Neutrophil (primary cell): Measurements from ENCODE around the gene LNP1.

Experiments used
- H3K27ac ChIP-seq: fragments of 200-600 bp; sonication (generic); 2 replicates; pipeline ENCODE4 v1.5.1; 2016; ENCODE audit warnings: mild to moderate bottlenecking, moderate library complexity
- H3K27me3 ChIP-seq: fragments of 200-600 bp; sonication (generic); 2 replicates; pipeline ENCODE4 v1.6.0; 2016; ENCODE audit warnings: mild to moderate bottlenecking
- H3K36me3 ChIP-seq: fragments of 200-600 bp; sonication (generic); 2 replicates; pipeline ENCODE4 v1.5.1; 2017
- H3K4me1 ChIP-seq, 2 experiments: fragments of 200-600 bp in 1 of 2; sonication (generic) in 1 of 2; 1 replicate in 1 of 2; 2 replicates in 1 of 2; pipeline versions ENCODE4 v1.5.1 to v1.6.1; 2013 to 2016; ENCODE audit warnings: low read depth in 1 of 2, low read length in 1 of 2, mild to moderate bottlenecking in 1 of 2, moderate library complexity in 1 of 2; ENCODE audit not compliant: control insufficient read depth in 1 of 2, insufficient read depth in 1 of 2
- H3K4me3 ChIP-seq, 2 experiments: fragments of 200-600 bp in 1 of 2; sonication (generic) in 1 of 2; 1 replicate in 1 of 2; 2 replicates in 1 of 2; pipeline ENCODE4 v1.5.1; 2013 to 2016; ENCODE audit warnings: low read depth in 1 of 2, low read length in 1 of 2, mild to moderate bottlenecking in 1 of 2, moderate library complexity in 1 of 2
- H3K9me3 ChIP-seq: fragments of 200-600 bp; sonication (generic); 2 replicates; pipeline ENCODE4 v1.5.1; 2016
- TF ChIP-seq, protein P1 (sequence below): fragments of 200-600 bp; sonication (generic); IDR thresholded peaks from 2 replicates; pipeline ENCODE4 v1.5.1; 2016; ENCODE audit warnings: antibody characterized with exemption

The LNP1 gene

DNA sequence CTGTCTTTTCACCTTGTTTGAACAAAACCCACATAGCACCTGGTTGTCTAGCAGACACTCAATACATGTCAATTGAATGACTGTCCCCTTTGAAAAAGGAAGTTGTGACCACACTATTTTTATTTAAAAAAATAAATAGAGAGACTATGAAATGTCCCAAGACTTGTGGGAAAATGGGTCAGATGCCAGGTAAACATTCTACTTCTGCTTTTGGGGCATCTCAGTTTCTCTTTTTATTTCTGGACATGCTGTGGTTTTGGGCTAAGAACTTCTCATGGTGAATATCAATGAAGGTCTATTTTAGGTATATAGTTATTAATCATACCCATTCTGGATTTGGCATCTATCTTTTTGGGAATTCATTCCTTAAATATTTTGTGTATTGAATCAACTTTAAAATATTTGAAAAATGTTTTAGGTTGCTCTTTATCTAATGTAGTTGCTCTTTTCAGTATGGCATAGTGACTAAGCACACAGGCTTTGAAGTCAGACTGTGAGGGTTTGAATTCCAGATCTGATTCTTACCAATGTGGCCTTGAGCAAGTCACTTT, 95.4 kb downstream of the LNP1 start:
- no peaks in the 10 kb centered on the region for H3K36me3 ChIP-seq
- no peak overlapping the region for H3K4me3 ChIP-seq
- H3K9me3 ChIP-seq = no peaks in the 10 kb centered on the region
- H3K27me3 ChIP-seq = peaks cover 5% of the 10 kb centered on the region
- no peak overlapping the region for H3K27ac ChIP-seq
- peaks cover 10 to 14% of the 10 kb centered on the region in 2 experiments for H3K4me1 ChIP-seq
- TF ChIP-seq, protein P1, sequence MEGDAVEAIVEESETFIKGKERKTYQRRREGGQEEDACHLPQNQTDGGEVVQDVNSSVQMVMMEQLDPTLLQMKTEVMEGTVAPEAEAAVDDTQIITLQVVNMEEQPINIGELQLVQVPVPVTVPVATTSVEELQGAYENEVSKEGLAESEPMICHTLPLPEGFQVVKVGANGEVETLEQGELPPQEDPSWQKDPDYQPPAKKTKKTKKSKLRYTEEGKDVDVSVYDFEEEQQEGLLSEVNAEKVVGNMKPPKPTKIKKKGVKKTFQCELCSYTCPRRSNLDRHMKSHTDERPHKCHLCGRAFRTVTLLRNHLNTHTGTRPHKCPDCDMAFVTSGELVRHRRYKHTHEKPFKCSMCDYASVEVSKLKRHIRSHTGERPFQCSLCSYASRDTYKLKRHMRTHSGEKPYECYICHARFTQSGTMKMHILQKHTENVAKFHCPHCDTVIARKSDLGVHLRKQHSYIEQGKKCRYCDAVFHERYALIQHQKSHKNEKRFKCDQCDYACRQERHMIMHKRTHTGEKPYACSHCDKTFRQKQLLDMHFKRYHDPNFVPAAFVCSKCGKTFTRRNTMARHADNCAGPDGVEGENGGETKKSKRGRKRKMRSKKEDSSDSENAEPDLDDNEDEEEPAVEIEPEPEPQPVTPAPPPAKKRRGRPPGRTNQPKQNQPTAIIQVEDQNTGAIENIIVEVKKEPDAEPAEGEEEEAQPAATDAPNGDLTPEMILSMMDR = no peak

DNA sequence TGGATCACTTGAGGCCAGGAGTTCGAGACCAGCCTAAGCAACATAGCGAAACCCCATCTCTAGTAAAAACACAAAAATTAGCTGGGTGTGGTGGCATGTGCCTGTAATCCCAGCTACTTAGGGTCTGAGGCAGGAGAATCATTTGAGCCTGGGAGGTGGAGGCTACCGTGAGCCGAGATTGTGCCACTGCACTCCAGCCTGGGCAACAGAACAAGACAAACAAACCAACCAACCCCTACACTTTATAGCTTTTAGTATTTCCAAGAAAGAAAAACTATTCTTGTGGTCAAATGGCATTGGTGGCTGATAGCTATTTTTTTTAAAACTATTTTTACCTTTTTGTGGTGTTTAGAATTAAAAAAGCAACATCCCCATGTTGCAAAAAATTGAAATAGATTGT, 98.3 kb downstream of the LNP1 start:
- no peak overlapping the region for H3K4me3 ChIP-seq
- no peaks in the 10 kb centered on the region for H3K9me3 ChIP-seq
- no peaks in the 10 kb centered on the region for H3K4me1 ChIP-seq
- H3K27ac ChIP-seq = no peak overlapping the region
- TF ChIP-seq, protein P1 = no peak
- H3K36me3 ChIP-seq = no peaks in the 10 kb centered on the region
- H3K27me3 ChIP-seq = no peaks in the 10 kb centered on the region

DNA sequence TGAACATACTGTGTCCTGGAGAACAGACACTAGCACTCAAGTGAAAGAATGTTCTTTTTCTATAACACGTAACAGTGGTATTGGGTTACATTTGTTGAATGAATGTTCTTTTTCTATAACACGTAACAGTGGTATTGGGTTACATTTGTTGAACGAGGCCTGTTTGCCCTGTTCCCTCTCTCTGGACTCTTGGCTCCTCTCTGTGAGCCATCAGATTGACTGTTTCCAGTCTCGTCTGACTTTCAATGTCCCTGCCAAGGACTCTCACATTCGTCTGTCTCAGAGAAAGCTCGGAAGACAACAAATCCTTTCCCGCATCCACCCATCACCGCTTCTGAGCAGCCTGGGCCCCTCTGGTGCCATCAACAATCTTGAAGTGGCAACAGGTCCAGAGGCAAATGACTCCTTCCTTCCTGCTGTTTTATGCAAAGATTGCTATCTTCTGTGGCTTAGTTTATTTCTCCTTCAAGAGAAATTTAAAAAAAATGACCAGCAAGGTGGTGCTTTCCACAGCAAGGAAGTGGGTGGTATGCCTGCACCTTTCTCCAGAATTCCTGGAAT, 99.1 kb downstream of the LNP1 start:
- no peaks in the 10 kb centered on the region for H3K9me3 ChIP-seq
- no peak overlapping the region for H3K27ac ChIP-seq
- TF ChIP-seq, protein P1 = no peak
- no peak overlapping the region for H3K4me3 ChIP-seq
- H3K27me3 ChIP-seq = no peaks in the 10 kb centered on the region
- no peaks in the 10 kb centered on the region for H3K4me1 ChIP-seq
- H3K36me3 ChIP-seq = no peaks in the 10 kb centered on the region

DNA sequence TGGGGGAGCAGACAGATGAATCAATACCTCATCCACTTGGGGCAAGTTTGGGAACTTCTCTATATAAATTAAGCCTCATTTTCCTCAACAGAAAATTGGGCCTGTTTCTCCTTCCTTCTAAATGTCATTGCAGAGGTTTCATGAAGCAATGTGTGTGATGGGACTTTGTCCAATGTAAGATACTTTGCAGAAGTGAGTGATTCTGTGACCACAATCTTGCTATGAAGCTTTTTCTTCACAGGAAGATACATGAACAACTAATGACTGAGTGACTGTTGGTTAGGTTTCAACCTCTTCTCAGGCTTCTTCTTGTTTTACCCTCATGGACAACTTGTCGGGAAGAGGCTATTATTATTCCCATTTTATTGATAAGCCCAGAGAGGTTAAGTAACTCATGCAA, 102.1 kb downstream of the LNP1 start:
- no peak overlapping the region for H3K27ac ChIP-seq
- H3K9me3 ChIP-seq = no peaks in the 10 kb centered on the region
- TF ChIP-seq, protein P1 = no peak
- H3K4me1 ChIP-seq = no peaks in the 10 kb centered on the region
- no peaks in the 10 kb centered on the region for H3K36me3 ChIP-seq
- no peaks in the 10 kb centered on the region for H3K27me3 ChIP-seq
- no peak overlapping the region for H3K4me3 ChIP-seq
